Epithelial cell of proximal tubule (primary cell): Measurements from ENCODE around the gene CALML4. TPM values are rescaled to one million over a fixed set of nuclear protein-coding genes. Genes with fewer than 3 reads are reported as not detected.

Experiments
- DNase-seq: peaks from one replicate; pipeline ENCODE4 v3.0.0-alpha.2; 2011; ENCODE audit warnings: low read depth
- H3K4me3 ChIP-seq: 2 replicates; pipeline ENCODE4 v1.5.1; 2011; ENCODE audit warnings: low read depth, mild to moderate bottlenecking, low read length
- CTCF ChIP-seq: conservative IDR thresholded peaks from 2 replicates; pipeline ENCODE4 v1.5.1; 2012; ENCODE audit warnings: low read depth, mild to moderate bottlenecking, low read length
- total RNA-seq: library from RNA; depleted of rRNA; stranded (reverse); fragments of >200 nt; gene quantifications from 2 replicates; pipeline ENCODE4 v1.2.3, GENCODE V29; 2015

The CALML4 gene
- 2.0 and 3.8 TPM in 2 replicates for total RNA-seq

GRCh38 chr15:68204776-68205557, at the start of gene CALML4:
TSS of gene CALML4 (minus strand) at chr15:68205332. CDS start at chr15:68205247, 85 bp downstream.
- TF ChIP-seq CTCF, result no peak
- peak within 1 kb of the TSS; percentile 53 for H3K4me3 ChIP-seq
- no peak for DNase-seq

GRCh38 chr15:68252925-68253534, 47.9 kb upstream of the CALML4 start:
- DNase-seq, result no peak
- TF ChIP-seq CTCF, result peak; percentile 88
- H3K4me3 ChIP-seq, result no peak overlapping the region

GRCh38 chr15:68249058-68249713, 44.1 kb upstream of the CALML4 start:
- TF ChIP-seq CTCF, result no peak
- no peak overlapping the region for H3K4me3 ChIP-seq
- DNase-seq, result no peak

GRCh38 chr15:68244235-68244634, 39.1 kb upstream of the CALML4 start:
- no peak for DNase-seq
- H3K4me3 ChIP-seq, result no peak overlapping the region
- no peak for TF ChIP-seq CTCF

- H3K4me3 ChIP-seq, result no peak overlapping the region
- DNase-seq, result no peak
- TF ChIP-seq CTCF, result no peak
Observed at GRCh38 chr15:68241088-68241935, 36.2 kb upstream of the CALML4 start.

- H3K4me3 ChIP-seq, result no peak overlapping the region
- TF ChIP-seq CTCF, result no peak
- no peak for DNase-seq
Observed at GRCh38 chr15:68239025-68239424, 33.9 kb upstream of the CALML4 start.
